GM10248 (cell line): ENCODE data around the gene RTN4R.
A peak's percentile ranks its signal among the peaks of the same experiment; 100 is the strongest.

ENCODE experiments used
- CTCF ChIA-PET: fragments of 300-600 bp; sonication (Branson Sonifier 250); formaldehyde crosslinking; extraction: SDS; loops from one replicate; lab custom pipeline; 2021; ENCODE audit warnings: antibody characterized with exemption; lab: Yijun Ruan, JAX
- POLR2A ChIA-PET: fragments of 350-650 bp; sonication (Branson Sonifier 250); formaldehyde crosslinking; extraction: SDS; loops from one replicate; lab custom pipeline; 2020; ENCODE audit warnings: antibody characterized with exemption; lab: Yijun Ruan, JAX
- DNase-seq: peaks from one replicate; pipeline ENCODE4 v3.0.0; 2012; ENCODE audit errors: extremely low spot score
- TF ChIP-seq, protein P1 (sequence below): IDR thresholded peaks from 2 replicates; pipeline ENCODE4 v1.5.1; 2012; ENCODE audit warnings: mild to moderate bottlenecking, low read depth; ENCODE audit errors: extremely low read depth, missing control alignments, control extremely low read depth

Gene RTN4R

DNA sequence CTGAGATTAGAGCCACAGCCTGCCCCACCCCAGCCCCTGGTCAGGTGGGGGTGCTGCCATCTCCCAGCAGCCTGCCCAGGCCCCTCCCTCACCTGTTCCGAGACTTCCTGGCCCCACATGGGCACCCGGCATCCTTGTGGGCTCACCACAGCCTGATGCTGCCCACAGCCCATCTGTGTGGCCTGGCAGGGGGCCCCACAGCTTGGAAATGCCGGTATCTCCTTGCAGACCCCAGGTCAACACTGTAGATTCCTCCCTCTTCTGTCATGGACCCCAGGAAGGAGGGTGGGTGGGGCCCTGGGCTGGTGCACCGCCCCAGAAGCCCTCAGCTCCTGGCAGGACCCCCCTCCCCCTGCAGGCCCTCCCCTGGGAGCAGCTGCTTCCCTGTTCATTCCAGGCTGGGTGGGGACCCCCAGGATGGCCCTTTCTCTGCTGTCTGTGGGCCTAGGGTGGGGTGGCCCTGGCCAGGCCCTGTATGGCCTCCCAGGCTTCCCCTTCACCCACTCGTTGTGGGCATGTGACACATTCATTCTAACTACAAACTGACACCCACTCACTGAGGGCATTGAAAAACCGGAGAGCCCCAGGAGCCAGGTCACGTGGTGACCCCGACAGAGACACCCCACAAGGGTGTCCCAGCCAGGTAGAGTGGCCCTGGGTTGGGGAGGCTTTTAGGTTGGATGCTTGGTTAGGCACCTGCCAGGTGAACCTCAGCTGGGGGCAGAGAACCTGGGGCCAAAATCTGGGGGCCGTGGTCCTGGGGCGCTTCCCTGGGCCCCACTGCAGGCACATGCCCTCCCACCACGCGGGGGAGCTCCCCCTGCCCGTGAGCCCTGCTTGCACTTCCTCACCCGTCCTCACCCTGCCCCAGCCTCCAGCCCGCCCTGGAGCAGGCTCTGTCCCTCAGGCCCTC, 73.2 kb downstream of the RTN4R start:
- TF ChIP-seq, protein P1, sequence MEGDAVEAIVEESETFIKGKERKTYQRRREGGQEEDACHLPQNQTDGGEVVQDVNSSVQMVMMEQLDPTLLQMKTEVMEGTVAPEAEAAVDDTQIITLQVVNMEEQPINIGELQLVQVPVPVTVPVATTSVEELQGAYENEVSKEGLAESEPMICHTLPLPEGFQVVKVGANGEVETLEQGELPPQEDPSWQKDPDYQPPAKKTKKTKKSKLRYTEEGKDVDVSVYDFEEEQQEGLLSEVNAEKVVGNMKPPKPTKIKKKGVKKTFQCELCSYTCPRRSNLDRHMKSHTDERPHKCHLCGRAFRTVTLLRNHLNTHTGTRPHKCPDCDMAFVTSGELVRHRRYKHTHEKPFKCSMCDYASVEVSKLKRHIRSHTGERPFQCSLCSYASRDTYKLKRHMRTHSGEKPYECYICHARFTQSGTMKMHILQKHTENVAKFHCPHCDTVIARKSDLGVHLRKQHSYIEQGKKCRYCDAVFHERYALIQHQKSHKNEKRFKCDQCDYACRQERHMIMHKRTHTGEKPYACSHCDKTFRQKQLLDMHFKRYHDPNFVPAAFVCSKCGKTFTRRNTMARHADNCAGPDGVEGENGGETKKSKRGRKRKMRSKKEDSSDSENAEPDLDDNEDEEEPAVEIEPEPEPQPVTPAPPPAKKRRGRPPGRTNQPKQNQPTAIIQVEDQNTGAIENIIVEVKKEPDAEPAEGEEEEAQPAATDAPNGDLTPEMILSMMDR, result no peak
- DNase-seq, result peak; percentile 55
- POLR2A ChIA-PET, result no interaction called here
- CTCF ChIA-PET, result interaction anchor here (0.7 kb wide), 1 partner anchor 38 kb away, joined by 3 read pairs; no protein-coding TSS in a partner anchor

- no peak for DNase-seq
- ChIA-PET CTCF (no interaction called here), POLR2A (no interaction called here)
- TF ChIP-seq, protein P1, result no peak
Observed at GRCh38 chr22:20193761-20194494, 74.2 kb downstream of the RTN4R start.

DNA sequence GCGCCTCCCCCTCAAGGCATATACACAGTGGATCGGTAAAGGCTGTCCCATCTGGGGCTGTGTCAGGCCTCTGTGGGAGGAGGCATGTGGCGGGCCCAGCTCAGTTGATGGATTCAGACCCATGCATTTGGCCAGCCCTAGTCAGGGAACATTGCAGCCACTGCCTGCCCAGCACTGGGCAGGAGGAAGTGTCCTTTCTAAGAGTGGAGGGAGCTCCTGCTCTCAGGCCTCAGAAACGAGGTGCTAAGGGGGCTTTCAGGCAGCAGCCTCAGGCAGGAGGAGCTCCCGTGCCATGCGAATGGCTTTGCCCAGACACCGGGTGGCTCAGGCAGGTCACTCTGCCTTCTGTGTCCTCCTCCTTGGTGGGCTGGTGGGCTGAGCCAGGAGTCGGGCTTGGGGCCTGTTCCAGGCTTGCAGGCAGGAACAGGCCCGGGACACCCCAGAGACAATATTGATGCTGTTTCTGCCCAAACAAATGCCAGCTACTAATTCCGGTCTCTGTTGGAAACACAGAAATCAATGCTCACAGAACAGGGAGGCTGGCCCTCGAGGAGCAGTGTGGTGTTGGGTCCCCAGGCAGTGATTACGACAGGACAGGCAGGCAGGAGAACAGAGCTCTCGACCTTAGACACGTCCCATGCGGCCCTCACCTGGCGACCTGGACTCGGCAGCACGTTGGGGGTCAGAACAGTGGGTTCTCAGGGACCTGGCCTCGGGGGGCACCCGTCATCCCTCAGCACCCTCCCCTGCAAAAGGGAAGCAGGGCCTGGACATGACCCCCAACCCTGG, 75.0 kb downstream of the RTN4R start:
- no peak for DNase-seq
- TF ChIP-seq, protein P1, result no peak
- ChIA-PET POLR2A (no interaction called here), CTCF (interaction anchor here (1.1 to 1.2 kb wide), 2 partner anchors 45 to 93 kb away, joined by 3 to 4 read pairs; no protein-coding TSS in a partner anchor)

DNA sequence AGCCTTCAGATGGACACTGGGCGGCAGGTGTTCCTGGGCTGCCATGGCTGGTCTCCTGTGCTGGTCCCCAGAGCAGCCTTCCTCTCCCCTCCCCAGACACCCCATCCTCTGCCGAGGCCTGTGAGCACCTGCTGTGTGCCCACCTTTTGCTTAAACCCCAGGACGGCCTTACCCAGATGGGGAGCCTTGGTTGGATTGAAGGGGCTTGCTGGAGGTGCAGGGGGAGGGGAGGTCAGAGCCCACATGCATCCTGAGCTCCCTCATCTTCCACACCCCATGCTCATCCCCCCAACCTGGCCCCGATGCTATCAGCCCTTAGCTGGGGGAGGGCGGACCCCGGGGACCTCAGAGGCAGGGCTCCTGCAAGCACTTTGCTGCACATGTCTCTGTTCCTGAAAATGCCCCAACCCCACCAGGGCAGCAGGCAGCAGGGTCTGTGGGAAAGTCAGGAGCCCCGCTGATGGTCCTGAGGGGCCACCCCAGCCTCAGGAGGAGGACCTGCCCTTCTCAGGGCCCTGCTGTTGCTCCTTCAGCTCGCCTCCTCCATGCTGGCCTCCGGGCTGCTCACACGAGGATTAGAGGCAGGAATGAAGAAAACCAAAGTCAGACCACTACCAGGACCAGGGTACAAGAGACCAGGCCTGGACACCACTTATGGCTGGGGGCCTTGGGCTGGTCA, 75.7 kb downstream of the RTN4R start:
- POLR2A ChIA-PET, result no interaction called here
- TF ChIP-seq, protein P1, result no peak
- CTCF ChIA-PET, result interaction anchor here (1.1 to 1.2 kb wide), 2 partner anchors 45 to 94 kb away, joined by 3 to 4 read pairs; no protein-coding TSS in a partner anchor
- DNase-seq, result no peak

DNA sequence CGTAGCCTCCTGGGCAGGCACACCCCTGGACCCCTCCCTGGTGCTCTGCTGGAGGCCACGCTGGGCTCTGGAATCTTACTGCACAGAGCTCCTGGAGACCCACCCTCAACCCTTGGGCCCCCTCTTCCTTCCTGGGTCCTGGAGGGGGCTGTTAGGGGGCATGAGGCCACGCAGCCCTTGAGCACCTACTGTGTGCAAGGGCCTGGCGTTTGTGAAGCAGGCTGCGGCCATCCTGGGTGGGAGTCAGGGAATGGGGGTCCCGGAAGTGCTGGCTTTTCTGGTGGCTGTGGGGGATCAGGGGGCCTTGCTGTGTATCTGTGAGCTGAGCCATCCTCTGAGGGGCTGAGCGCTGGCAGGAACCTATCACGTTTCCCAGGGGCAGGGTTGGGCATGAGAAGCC, 76.3 kb downstream of the RTN4R start:
- ChIA-PET POLR2A (no interaction called here), CTCF (interaction anchor here (1.0 to 1.1 kb wide), 2 partner anchors 46 to 77 kb away, joined by 3 to 4 read pairs; no protein-coding TSS in a partner anchor)
- TF ChIP-seq, protein P1, result no peak
- no peak for DNase-seq
